Neural cell (in vitro differentiated cells): ENCODE results near the gene TRAF3. TPM values are rescaled to one million over a fixed set of nuclear protein-coding genes. Genes with fewer than 3 reads are reported as not detected.

Source experiments
- H2AFZ ChIP-seq: fragments of 200-600, 300-800 bp; sonication (generic), shearing (Covaris generic); 2 replicates; pipeline ENCODE4 v1.6.0; 2014; ENCODE audit warnings: low read depth, mild to moderate bottlenecking, antibody characterized with exemption, low read length, moderate library complexity
- H3F3A ChIP-seq: fragments of 200-600 bp; shearing (Covaris generic); 2 replicates; pipeline ENCODE4 v1.6.1; 2016; ENCODE audit warnings: mild to moderate bottlenecking, moderate library complexity, mixed read lengths, antibody characterized with exemption, low read length; ENCODE audit not compliant: insufficient read depth, poor library complexity, severe bottlenecking
- H3K27ac ChIP-seq: fragments of 200-600, 300-800 bp; sonication (generic), shearing (Covaris generic); 2 replicates; pipeline ENCODE4 v1.5.1; 2014; ENCODE audit warnings: mild to moderate bottlenecking, low read length, moderate library complexity
- H3K27me3 ChIP-seq: fragments of 300-800, 200-600 bp; sonication (generic), shearing (Covaris generic); 2 replicates; pipeline ENCODE4 v1.6.0; 2014; ENCODE audit warnings: mild to moderate bottlenecking, low read depth, low read length, moderate library complexity; ENCODE audit not compliant: insufficient read depth
- H3K36me3 ChIP-seq: fragments of 300-800, 200-600 bp; sonication (generic), shearing (Covaris generic); 2 replicates; pipeline ENCODE4 v1.5.1; 2014; ENCODE audit warnings: mild to moderate bottlenecking, antibody characterized with exemption, low read length, moderate library complexity; ENCODE audit not compliant: insufficient read depth
- H3K4me2 ChIP-seq: fragments of 300-800, 200-600 bp; sonication (generic), shearing (Covaris generic); 2 replicates; pipeline ENCODE4 v1.6.0; 2014; ENCODE audit warnings: mild to moderate bottlenecking, low read length
- H3K4me3 ChIP-seq: fragments of 300-800, 200-600 bp; sonication (generic), shearing (Covaris generic); 2 replicates; pipeline ENCODE4 v1.5.1; 2014; ENCODE audit warnings: mild to moderate bottlenecking, low read length, moderate library complexity
- H3K79me2 ChIP-seq: fragments of 200-600 bp; shearing (Covaris generic); replicated peaks from 2 replicates; pipeline ENCODE4 v1.6.0; 2014; ENCODE audit warnings: mild to moderate bottlenecking, low read length, moderate library complexity; ENCODE audit not compliant: insufficient read depth
- H3K9ac ChIP-seq: fragments of 300-800, 200-600 bp; sonication (generic), shearing (Covaris generic); 2 replicates; pipeline ENCODE4 v1.6.1; 2016; ENCODE audit warnings: mild to moderate bottlenecking, low read length, mixed read lengths
- H3K9me2 ChIP-seq: fragments of 200-600 bp; shearing (Covaris generic); 2 replicates; pipeline ENCODE4 v1.6.1; 2016; ENCODE audit warnings: mild to moderate bottlenecking, low read length, mixed read lengths; ENCODE audit not compliant: insufficient read depth
- H3K9me3 ChIP-seq: fragments of 200-600, 300-800 bp; sonication (generic), shearing (Covaris generic); 2 replicates; pipeline ENCODE4 v1.6.1; 2016; ENCODE audit warnings: mild to moderate bottlenecking, mixed run types, low read length, moderate library complexity, mixed read lengths
- H4K20me1 ChIP-seq: fragments of 200-600 bp; shearing (Covaris generic); 2 replicates; pipeline ENCODE4 v1.6.1; 2016; ENCODE audit warnings: mild to moderate bottlenecking, mixed run types; ENCODE audit not compliant: insufficient read depth
- EP300 ChIP-seq: fragments of 450-650 bp; conservative IDR thresholded peaks from 2 replicates; pipeline ENCODE4 v1.6.1; 2014; ENCODE audit warnings: antibody characterized with exemption, mild to moderate bottlenecking, moderate library complexity; ENCODE audit not compliant: poor library complexity, severe bottlenecking
- EZH2 ChIP-seq: fragments of 200-600, 300-800 bp; shearing (Covaris generic), sonication (generic); IDR thresholded peaks from 2 replicates; pipeline ENCODE4 v1.6.1; 2014; ENCODE audit warnings: antibody characterized with exemption, low read length, borderline replicate concordance, mild to moderate bottlenecking; ENCODE audit not compliant: insufficient read depth, poor library complexity, severe bottlenecking
- MXI1 ChIP-seq: fragments of 450-650 bp; conservative IDR thresholded peaks from 2 replicates; pipeline ENCODE4 v1.6.1; 2014; ENCODE audit warnings: antibody characterized with exemption, mild to moderate bottlenecking; ENCODE audit not compliant: poor library complexity, severe bottlenecking
- POLR2AphosphoS5 ChIP-seq: IDR thresholded peaks from 2 replicates; pipeline ENCODE4 v1.6.1; 2012
- RAD21 ChIP-seq: fragments of 450-650 bp; conservative IDR thresholded peaks from 2 replicates; pipeline ENCODE4 v1.6.1; 2014; ENCODE audit warnings: antibody characterized with exemption, mild to moderate bottlenecking, moderate library complexity
- SMC3 ChIP-seq: fragments of 450-650 bp; conservative IDR thresholded peaks from 2 replicates; pipeline ENCODE4 v1.6.1; 2014; ENCODE audit warnings: antibody characterized with exemption, mild to moderate bottlenecking, moderate library complexity; ENCODE audit not compliant: poor library complexity
- TAF1 ChIP-seq: IDR thresholded peaks from 2 replicates; pipeline ENCODE4 v1.6.1; 2012; ENCODE audit warnings: low read depth
- polyA plus RNA-seq: library from polyadenylated mRNA; depleted of rRNA; stranded (reverse); fragments of >200 nt; gene quantifications from 2 replicates; pipeline ENCODE4 v1.2.3, GENCODE V29; 2014
- TF ChIP-seq, protein P1 (sequence below): IDR thresholded peaks from 2 replicates; pipeline ENCODE4 v1.6.1; 2012; ENCODE audit warnings: borderline replicate concordance
- TF ChIP-seq, protein P2 (sequence below): fragments of 450-650 bp; IDR thresholded peaks from 2 replicates; pipeline ENCODE4 v1.5.1; 2014; ENCODE audit warnings: antibody characterized with exemption, mild to moderate bottlenecking, moderate library complexity; ENCODE audit not compliant: poor library complexity, severe bottlenecking

TRAF3 gene
- polyA plus RNA-seq, 1 donor from 2014 or later = 13.3 TPM

DNA sequence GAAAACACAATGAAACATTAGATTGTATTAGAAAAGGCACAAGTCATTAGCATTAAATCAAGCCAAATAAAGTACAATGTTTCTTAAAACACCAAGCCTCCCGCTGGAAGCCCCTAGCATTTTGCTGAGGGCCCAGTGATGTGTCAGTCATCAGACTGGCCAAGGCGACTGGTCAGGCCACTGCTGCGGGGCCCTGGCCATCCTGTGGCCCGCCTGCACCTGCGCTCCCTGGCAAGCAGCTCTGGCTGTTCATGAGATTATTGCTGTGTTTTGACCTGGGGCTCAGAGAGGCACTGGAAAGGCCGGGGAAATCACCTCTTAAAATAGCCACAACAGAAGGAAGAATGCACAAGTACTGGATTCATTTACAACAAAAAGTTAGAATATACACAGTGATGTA lies 121.0 kb downstream of the TRAF3 start:
- Histone ChIP-seq H3K9me2 (no peaks in the 10 kb centered on the region), H3K79me2 (no peaks in the 10 kb centered on the region), H3K9ac (no peak overlapping the region), H2AFZ (no peak overlapping the region), H3K27me3 (no peaks in the 10 kb centered on the region), H3K27ac (no peak overlapping the region), H4K20me1 (no peaks in the 10 kb centered on the region), H3F3A (no peaks in the 10 kb centered on the region), H3K4me3 (no peak overlapping the region), H3K4me2 (no peak overlapping the region), H3K9me3 (no peaks in the 10 kb centered on the region), H3K36me3 (no peaks in the 10 kb centered on the region)
- TF ChIP-seq, protein P1, sequence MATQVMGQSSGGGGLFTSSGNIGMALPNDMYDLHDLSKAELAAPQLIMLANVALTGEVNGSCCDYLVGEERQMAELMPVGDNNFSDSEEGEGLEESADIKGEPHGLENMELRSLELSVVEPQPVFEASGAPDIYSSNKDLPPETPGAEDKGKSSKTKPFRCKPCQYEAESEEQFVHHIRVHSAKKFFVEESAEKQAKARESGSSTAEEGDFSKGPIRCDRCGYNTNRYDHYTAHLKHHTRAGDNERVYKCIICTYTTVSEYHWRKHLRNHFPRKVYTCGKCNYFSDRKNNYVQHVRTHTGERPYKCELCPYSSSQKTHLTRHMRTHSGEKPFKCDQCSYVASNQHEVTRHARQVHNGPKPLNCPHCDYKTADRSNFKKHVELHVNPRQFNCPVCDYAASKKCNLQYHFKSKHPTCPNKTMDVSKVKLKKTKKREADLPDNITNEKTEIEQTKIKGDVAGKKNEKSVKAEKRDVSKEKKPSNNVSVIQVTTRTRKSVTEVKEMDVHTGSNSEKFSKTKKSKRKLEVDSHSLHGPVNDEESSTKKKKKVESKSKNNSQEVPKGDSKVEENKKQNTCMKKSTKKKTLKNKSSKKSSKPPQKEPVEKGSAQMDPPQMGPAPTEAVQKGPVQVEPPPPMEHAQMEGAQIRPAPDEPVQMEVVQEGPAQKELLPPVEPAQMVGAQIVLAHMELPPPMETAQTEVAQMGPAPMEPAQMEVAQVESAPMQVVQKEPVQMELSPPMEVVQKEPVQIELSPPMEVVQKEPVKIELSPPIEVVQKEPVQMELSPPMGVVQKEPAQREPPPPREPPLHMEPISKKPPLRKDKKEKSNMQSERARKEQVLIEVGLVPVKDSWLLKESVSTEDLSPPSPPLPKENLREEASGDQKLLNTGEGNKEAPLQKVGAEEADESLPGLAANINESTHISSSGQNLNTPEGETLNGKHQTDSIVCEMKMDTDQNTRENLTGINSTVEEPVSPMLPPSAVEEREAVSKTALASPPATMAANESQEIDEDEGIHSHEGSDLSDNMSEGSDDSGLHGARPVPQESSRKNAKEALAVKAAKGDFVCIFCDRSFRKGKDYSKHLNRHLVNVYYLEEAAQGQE = no peak
- TF ChIP-seq EZH2 (no peak), POLR2AphosphoS5 (no peak), RAD21 (no peak), TAF1 (no peak), SMC3 (no peak), MXI1 (no peak), EP300 (no peak)
- TF ChIP-seq, protein P2, sequence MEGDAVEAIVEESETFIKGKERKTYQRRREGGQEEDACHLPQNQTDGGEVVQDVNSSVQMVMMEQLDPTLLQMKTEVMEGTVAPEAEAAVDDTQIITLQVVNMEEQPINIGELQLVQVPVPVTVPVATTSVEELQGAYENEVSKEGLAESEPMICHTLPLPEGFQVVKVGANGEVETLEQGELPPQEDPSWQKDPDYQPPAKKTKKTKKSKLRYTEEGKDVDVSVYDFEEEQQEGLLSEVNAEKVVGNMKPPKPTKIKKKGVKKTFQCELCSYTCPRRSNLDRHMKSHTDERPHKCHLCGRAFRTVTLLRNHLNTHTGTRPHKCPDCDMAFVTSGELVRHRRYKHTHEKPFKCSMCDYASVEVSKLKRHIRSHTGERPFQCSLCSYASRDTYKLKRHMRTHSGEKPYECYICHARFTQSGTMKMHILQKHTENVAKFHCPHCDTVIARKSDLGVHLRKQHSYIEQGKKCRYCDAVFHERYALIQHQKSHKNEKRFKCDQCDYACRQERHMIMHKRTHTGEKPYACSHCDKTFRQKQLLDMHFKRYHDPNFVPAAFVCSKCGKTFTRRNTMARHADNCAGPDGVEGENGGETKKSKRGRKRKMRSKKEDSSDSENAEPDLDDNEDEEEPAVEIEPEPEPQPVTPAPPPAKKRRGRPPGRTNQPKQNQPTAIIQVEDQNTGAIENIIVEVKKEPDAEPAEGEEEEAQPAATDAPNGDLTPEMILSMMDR = no peak

DNA sequence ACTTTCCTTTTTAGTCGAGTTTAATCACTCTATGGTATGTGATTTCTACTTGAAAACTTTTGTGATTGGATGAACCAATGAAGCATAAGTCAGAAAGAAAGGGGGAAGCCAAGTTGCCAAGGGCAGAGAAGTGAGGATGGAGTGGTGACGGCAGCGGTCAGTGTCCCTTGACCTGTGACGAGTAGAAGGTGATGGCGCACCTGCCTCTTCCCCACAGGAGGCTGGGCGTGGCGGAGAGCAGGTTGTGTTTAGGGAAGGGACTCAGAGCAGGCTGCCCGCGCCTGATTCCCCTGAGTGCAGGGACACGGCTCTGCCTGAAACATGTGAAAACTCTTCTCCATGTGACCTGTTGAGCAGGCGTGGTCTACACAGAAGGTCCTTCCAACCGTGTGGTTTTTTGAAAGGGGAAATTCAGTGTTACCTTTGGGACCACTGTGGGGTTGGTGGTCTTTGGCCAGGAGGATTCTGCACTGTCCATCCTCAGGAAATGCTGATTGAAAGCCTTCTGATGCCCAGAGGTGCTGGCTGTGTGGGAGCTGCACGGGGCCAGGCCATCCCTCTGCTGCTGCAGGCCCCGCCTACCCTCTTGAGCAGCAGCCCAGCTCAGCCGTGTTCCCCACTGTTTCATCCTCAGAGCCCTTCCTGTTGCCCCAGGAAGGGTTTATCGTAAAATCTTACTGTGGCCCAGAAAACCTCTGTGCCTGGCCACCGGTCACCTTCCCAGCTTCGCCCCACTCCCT lies 121.7 kb downstream of the TRAF3 start:
- TF ChIP-seq MXI1 = no peak
- TF ChIP-seq EZH2 = no peak
- no peak for TF ChIP-seq TAF1
- Histone ChIP-seq H3K9ac (no peak overlapping the region), H3K27me3 (no peaks in the 10 kb centered on the region), H3K4me2 (no peak overlapping the region), H3K9me2 (no peaks in the 10 kb centered on the region), H4K20me1 (no peaks in the 10 kb centered on the region), H3K27ac (no peak overlapping the region), H3K79me2 (no peaks in the 10 kb centered on the region), H3F3A (no peaks in the 10 kb centered on the region), H3K4me3 (no peak overlapping the region), H3K9me3 (no peaks in the 10 kb centered on the region), H2AFZ (no peak overlapping the region), H3K36me3 (no peaks in the 10 kb centered on the region)
